Measurements from ENCODE around the gene SLC38A2.

The SLC38A2 gene

DNA sequence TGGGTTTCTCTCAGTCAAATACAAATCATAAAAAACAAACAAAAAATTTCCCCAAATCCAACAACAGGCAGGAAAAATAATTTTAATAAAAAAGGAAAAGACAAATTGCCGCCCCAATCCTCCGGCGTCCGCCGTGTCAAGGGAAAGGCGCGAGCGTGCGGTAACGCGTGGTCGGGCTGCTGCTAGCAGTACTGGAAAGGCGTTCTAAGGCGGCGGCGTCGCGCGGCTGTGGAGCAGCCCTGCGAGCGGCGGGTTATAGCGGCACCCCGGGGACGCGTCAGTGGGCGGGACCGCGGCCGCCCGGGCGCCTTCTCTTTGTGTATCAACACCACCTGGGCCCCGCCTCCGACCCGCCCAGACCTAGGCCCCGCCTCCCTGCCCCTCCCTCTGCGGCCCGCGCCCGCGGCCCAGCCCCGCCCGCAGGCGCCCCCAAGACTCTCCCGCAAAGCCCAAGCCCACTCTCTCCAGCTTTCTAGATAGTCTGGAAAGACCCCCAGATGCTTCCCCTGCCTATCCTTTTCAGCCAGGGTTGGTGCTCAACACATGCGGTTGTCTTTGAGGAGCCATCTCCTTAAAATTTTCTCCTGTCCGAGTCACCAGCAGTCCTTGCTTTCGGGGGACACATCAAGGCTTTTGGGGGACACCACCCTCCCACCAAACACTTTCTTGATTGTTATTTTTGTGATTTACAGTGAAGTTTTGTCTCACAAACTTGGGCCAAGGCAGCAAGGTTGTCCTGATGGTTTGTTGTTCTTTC lies at the start of gene SLC38A2:
SLC38A2 (minus strand) TSS at position 230 of the 757 bp plus-strand sequence. CDS start 1,480 bp downstream, outside the sequence.
- TF ChIP-seq, protein P1, sequence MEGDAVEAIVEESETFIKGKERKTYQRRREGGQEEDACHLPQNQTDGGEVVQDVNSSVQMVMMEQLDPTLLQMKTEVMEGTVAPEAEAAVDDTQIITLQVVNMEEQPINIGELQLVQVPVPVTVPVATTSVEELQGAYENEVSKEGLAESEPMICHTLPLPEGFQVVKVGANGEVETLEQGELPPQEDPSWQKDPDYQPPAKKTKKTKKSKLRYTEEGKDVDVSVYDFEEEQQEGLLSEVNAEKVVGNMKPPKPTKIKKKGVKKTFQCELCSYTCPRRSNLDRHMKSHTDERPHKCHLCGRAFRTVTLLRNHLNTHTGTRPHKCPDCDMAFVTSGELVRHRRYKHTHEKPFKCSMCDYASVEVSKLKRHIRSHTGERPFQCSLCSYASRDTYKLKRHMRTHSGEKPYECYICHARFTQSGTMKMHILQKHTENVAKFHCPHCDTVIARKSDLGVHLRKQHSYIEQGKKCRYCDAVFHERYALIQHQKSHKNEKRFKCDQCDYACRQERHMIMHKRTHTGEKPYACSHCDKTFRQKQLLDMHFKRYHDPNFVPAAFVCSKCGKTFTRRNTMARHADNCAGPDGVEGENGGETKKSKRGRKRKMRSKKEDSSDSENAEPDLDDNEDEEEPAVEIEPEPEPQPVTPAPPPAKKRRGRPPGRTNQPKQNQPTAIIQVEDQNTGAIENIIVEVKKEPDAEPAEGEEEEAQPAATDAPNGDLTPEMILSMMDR (IDR thresholded peaks at IDR 0.05; ENCODE audit: low read depth, low read length, missing control alignments) = no peak
- no peak for DNase-seq (ENCODE audit: low read depth)
- H3K4me3 ChIP-seq (ENCODE audit: low read depth, low read length) = peak within 1 kb of the TSS; percentile 93

- no peak for DNase-seq (ENCODE audit: low read depth)
- TF ChIP-seq, protein P1 (IDR thresholded peaks at IDR 0.05; ENCODE audit: low read depth, low read length, missing control alignments) = no peak
- H3K4me3 ChIP-seq (ENCODE audit: low read depth, low read length) = no peak overlapping the region
Measured at GRCh38 chr12:46419675-46420074, 47.1 kb upstream of the SLC38A2 start.

- H3K4me3 ChIP-seq (ENCODE audit: low read depth, low read length) = no peak overlapping the region
- TF ChIP-seq, protein P1 (IDR thresholded peaks at IDR 0.05; ENCODE audit: low read depth, low read length, missing control alignments) = no peak
- no peak for DNase-seq (ENCODE audit: low read depth)
Measured at GRCh38 chr12:46415552-46415951, 43.0 kb upstream of the SLC38A2 start.

DNA sequence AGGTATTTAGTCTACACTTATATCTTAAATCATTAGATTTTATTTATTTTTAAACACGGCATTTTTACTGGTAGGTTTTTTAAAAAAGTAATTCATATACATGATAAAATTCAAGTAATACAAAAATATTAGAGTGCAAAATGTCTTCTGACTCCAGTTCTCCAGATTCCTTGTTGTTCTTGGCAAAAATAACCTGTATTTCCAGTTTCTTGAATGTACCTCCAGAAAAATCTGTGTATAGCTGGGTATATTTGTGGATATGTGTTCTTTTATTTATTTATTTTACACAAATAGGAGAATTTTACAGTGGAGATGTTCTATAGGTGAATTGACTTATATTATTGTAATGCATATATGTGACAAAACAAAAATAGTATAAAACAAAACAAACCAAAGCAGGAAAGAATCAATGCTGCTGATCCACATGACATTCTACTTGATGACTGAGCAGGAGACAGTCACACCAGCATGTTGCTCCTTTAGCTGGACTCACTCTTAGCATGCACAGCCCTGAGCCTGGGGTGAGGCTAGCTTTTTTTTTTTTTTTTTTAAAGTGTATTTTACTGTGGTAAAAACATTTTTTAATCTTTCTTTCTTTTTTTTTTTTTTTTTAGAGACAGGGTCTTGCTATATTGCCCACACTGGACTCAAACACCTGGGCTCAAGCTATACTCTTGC lies 42.2 kb upstream of the SLC38A2 start:
- DNase-seq (ENCODE audit: low read depth) = no peak
- H3K4me3 ChIP-seq (ENCODE audit: low read depth, low read length) = no peak overlapping the region
- TF ChIP-seq, protein P1 (IDR thresholded peaks at IDR 0.05; ENCODE audit: low read depth, low read length, missing control alignments) = no peak

GRCh38 chr12:46413368-46413767 lies 40.8 kb upstream of the SLC38A2 start:
- TF ChIP-seq, protein P1 (IDR thresholded peaks at IDR 0.05; ENCODE audit: low read depth, low read length, missing control alignments) = no peak
- no peak for DNase-seq (ENCODE audit: low read depth)
- no peak overlapping the region for H3K4me3 ChIP-seq (ENCODE audit: low read depth, low read length)

DNA sequence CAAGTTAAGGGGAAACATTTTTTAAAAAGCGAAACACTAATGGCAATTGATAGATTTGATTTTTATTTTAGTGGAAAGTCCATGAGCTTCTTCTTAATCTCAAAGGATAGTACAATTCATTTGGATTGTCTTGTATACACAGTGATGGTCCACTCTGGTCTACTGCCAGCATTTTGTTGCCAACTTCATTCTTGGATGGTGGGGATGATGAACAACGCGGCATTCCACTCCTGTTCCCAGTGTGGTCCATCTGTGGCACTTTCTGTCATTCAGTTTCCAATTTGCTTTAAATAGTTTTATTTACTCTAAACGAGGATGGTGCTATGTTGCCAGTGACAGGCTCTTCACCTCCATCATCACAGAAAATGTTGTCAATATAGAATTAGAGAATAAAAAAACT lies 40.3 kb upstream of the SLC38A2 start:
- TF ChIP-seq, protein P1 (IDR thresholded peaks at IDR 0.05; ENCODE audit: low read depth, low read length, missing control alignments) = no peak
- no peak for DNase-seq (ENCODE audit: low read depth)
- no peak overlapping the region for H3K4me3 ChIP-seq (ENCODE audit: low read depth, low read length)

Data from GM12864 (cell line).